ENCODE measurements around the gene NEK11. TPM values are rescaled to one million over a fixed set of nuclear protein-coding genes. Genes with fewer than 3 reads are reported as not detected.
"Not testable (repeated sequence)": the region's sequence is repeated elsewhere in the genome, so short reads cannot be mapped to it uniquely, and the experiment has no call there.

NEK11 gene
- total RNA-seq, 4 donors from 2014 or later = 14.8 to 34.0 (median 28.2) TPM

DNA sequence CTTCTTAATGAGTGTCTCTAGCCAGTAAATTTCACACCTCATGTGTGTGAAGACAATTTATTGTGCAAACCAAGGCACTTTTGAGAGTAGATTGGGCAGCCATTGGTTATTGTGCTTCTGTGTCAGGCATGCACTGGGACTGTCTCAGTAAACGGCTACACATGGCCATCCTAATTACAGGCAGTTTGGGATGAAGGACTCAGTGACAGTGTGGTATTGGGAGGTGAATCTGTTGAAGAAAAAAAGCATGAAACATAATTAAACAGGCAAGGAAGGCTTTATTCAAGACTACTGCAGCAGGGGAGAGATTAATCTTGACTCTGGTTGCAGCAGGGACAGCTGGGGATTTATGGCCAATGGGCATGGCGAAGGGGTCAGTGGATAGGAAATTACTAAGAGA is 297.1 kb downstream of the NEK11 start:
- H3K36me3 ChIP-seq = no peaks in the 10 kb centered on the region
- no peaks in the 10 kb centered on the region for H3K27me3 ChIP-seq
- peak overlapping the region; percentile 80 to 85 (median 81) for H3K27ac ChIP-seq
- H3K4me3 ChIP-seq (replicated peaks in 1 of 3) = no peak overlapping the region
- TF ChIP-seq POLR2A (IDR thresholded peaks at IDR 0.05) = no peak
- TF ChIP-seq, protein P1, sequence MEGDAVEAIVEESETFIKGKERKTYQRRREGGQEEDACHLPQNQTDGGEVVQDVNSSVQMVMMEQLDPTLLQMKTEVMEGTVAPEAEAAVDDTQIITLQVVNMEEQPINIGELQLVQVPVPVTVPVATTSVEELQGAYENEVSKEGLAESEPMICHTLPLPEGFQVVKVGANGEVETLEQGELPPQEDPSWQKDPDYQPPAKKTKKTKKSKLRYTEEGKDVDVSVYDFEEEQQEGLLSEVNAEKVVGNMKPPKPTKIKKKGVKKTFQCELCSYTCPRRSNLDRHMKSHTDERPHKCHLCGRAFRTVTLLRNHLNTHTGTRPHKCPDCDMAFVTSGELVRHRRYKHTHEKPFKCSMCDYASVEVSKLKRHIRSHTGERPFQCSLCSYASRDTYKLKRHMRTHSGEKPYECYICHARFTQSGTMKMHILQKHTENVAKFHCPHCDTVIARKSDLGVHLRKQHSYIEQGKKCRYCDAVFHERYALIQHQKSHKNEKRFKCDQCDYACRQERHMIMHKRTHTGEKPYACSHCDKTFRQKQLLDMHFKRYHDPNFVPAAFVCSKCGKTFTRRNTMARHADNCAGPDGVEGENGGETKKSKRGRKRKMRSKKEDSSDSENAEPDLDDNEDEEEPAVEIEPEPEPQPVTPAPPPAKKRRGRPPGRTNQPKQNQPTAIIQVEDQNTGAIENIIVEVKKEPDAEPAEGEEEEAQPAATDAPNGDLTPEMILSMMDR (IDR thresholded peaks at IDR 0.05) = no peak
- WGBS, 2 donors = 88 to 91% methylated on average over 2 of the region's 2 CpGs
- no peak for DNase-seq
- intact Hi-C loops (cut with DNase I) = no loop called here
- H3K9me3 ChIP-seq = no peaks in the 10 kb centered on the region
- H3K4me1 ChIP-seq = peaks cover 69% of the 10 kb centered on the region in 2 donors

DNA sequence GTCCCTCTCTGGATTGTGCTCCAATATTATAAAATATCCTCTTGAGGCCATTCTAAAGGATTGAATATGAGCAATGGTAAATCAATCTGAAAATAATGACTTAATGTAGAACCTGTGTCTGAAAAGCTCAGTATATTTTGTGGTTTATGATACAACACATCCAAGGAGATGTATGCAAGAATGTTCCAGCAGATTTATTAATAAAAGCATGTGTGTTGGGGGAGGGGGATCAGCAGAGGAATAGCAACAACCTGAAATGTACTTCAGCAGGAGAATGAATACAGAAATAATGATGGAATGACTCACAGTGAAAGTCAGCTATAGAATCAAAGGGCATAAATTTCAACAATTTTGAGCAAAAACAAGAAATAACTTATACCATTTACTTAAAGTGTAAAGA is 298.2 kb downstream of the NEK11 start:
- H3K4me1 ChIP-seq = peaks cover 69 to 74% of the 10 kb centered on the region in 2 donors
- H3K27me3 ChIP-seq = no peaks in the 10 kb centered on the region
- H3K9me3 ChIP-seq = no peaks in the 10 kb centered on the region
- H3K27ac ChIP-seq = peak overlapping the region; percentile 80 to 85 (median 81)
- TF ChIP-seq POLR2A (IDR thresholded peaks at IDR 0.05) = no peak
- TF ChIP-seq, protein P1 (IDR thresholded peaks at IDR 0.05) = no peak
- no peaks in the 10 kb centered on the region for H3K36me3 ChIP-seq
- DNase-seq = no peak
- intact Hi-C loops (cut with DNase I) = no loop called here
- H3K4me3 ChIP-seq (replicated peaks in 1 of 3) = no peak overlapping the region

DNA sequence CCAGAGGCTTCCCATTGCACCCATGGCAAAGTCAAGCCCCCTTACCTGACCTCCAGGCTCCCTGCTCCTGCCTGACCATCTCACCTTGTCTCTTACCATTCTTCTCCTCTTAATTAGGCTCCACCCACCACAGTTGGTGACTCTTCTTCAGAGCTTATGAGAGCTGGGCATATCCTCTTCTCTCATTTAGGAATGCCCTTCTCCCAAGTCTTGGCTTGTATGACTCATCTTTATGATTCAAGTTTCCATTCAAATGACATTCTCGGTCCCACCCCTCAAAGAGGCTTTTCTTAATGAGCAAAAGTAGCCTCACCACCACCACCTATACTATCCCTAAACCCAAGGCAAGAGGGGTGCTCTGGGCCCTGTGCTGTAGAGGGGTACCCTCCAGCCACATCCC is 299.6 kb downstream of the NEK11 start:
- Histone ChIP-seq H3K4me3 (replicated peaks in 1 of 3) (no peak overlapping the region), H3K27ac (peak overlapping the region; percentile 63 to 85 (median 81)), H3K27me3 (no peaks in the 10 kb centered on the region), H3K4me1 (peaks cover 74 to 85% of the 10 kb centered on the region in 2 donors), H3K9me3 (no peaks in the 10 kb centered on the region), H3K36me3 (no peaks in the 10 kb centered on the region)
- intact Hi-C loops (cut with DNase I) = no loop called here
- no peak for DNase-seq
- WGBS, 2 donors = 81 to 89% methylated on average over 1 of the region's 1 CpG
- TF ChIP-seq POLR2A (IDR thresholded peaks at IDR 0.05) = no peak
- TF ChIP-seq, protein P1 (IDR thresholded peaks at IDR 0.05) = no peak

DNA sequence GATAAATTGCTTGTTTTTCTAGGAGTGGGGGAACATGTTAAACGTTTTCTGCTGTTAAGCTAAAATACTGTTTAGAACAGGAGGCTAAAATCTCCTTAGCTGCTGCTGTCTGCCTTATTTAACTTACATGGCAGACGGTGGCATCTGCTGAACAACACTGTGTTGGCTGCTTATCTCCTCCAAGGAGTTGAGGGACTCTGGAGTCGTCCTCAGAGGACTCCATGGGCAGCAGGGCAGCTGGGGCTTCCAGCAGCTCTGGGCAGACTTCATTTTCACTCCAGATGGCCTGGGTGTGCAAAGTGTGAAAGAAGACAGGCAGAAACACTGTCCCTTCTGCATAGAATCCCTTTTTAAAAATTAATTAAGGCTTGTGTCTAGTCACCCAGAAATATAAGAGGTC is 302.0 kb downstream of the NEK11 start:
- H3K27ac ChIP-seq = peak overlapping the region; percentile 41 to 59 (median 47)
- H3K27me3 ChIP-seq = no peaks in the 10 kb centered on the region
- DNase-seq = no peak
- no peaks in the 10 kb centered on the region for H3K9me3 ChIP-seq
- H3K36me3 ChIP-seq = no peaks in the 10 kb centered on the region
- H3K4me1 ChIP-seq = peaks cover 63 to 71% of the 10 kb centered on the region in 2 donors
- no peak for TF ChIP-seq POLR2A (IDR thresholded peaks at IDR 0.05)
- TF ChIP-seq, protein P1 (IDR thresholded peaks at IDR 0.05) = no peak
- H3K4me3 ChIP-seq (replicated peaks in 1 of 3) = no peak overlapping the region
- intact Hi-C loops (cut with DNase I) = no loop called here
- 29 to 38% methylated on average over 3 of the region's 3 CpGs for WGBS, 2 donors

DNA sequence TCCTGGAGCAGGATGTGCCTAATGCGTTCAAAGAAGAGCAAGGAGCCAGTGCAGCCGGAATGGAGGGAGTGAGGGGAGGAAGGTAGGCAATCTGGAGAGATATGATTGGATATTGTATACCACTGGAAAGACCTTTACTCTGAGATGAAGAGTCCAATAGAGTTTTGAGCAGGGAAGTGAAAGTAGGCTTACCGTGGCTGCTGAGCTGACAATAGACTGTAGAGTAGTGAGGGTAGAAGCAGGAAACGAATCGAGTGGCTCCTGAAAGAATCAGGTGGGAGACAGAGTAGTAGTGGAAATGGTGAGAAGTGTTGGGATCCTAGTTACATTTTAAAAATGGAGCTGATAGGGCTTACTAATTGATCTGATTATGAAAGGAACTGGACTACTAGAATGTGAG is 303.1 kb downstream of the NEK11 start:
- H3K4me3 ChIP-seq (replicated peaks in 1 of 3) = no peak overlapping the region
- H3K4me1 ChIP-seq = peaks cover 52 to 60% of the 10 kb centered on the region in 2 donors
- no peak for DNase-seq
- H3K36me3 ChIP-seq = no peaks in the 10 kb centered on the region
- no peaks in the 10 kb centered on the region for H3K27me3 ChIP-seq
- intact Hi-C loops (cut with DNase I) = no loop called here
- 85% methylated on average over 5 of the region's 5 CpGs for WGBS, 2 donors
- no peak for TF ChIP-seq POLR2A (IDR thresholded peaks at IDR 0.05)
- TF ChIP-seq, protein P1 (IDR thresholded peaks at IDR 0.05) = no peak
- H3K27ac ChIP-seq = peak overlapping the region in 1 of 3 donors; percentile 22
- H3K9me3 ChIP-seq = no peaks in the 10 kb centered on the region

DNA sequence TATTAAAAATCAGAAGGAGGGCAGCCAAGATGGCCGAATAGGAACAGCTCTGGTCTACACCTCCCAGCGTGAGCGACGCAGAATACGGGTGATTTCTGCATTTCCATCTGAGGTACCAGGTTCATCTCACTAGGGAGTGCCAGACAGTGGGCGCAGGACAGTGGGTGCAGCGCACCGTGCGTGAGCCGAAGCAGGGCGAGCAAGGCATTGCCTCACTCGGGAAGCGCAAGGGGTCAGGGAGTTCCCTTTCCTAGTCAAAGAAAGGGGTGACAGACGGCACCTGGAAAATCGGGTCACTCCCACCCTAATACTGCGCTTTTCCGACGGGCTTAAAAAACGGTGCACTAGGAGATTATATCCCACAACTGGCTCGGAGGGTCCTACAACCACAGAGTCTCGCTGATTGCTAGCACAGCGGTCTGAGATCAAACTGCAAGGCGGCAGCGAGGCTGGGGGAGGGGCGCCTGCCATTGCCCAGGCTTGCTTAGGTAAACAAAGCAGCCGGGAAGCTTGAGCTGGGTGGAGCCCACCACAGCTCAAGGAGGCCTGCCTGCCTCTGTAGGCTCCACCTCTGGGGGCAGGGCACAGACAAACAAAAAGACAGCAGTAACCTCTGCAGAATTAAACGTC is 304.9 kb downstream of the NEK11 start:
- H3K4me3 ChIP-seq (replicated peaks in 1 of 3); intact Hi-C loops (cut with DNase I); DNase-seq; H3K36me3 ChIP-seq; H3K27me3 ChIP-seq; H3K9me3 ChIP-seq: not testable (repeated sequence)
- WGBS, 2 donors = 83 to 90% methylated on average over 24 to 27 of the region's 27 CpGs
- peak overlapping the region in 2 of 3 donors; percentile 45 to 76 for H3K27ac ChIP-seq
- H3K4me1 ChIP-seq = peaks cover 38 to 42% of the 10 kb centered on the region in 2 donors

Measured in thyroid gland (tissue), 4 donors.